Measurements from ENCODE around the gene DNAJC5.
A peak's percentile ranks its signal among the peaks of the same experiment; 100 is the strongest.
"Not testable (repeated sequence)": the region's sequence is repeated elsewhere in the genome, so short reads cannot be mapped to it uniquely, and the experiment has no call there.

The DNAJC5 gene

GRCh38 chr20:63861981-63862901 is 32.7 kb upstream of the DNAJC5 start:
- no peak for DNase-seq

- no peak for DNase-seq
These were observed 31.7 kb upstream of the DNAJC5 start for GRCh38 chr20:63863021-63863797.

- peak; percentile 71 for DNase-seq
These were observed 31.0 kb upstream of the DNAJC5 start for GRCh38 chr20:63863798-63864544.

- no peak for DNase-seq
These were observed 30.4 kb upstream of the DNAJC5 start for GRCh38 chr20:63864545-63864977.

GRCh38 chr20:63864978-63865640 is 29.8 kb upstream of the DNAJC5 start, which contains the start of gene TPD52L2:
TSS of gene TPD52L2 (plus strand) at chr20:63865270. CDS start at chr20:63865366, 96 bp downstream.
- DNase-seq, result peak; percentile 99

- DNase-seq, result not testable (repeated sequence)
These were observed 27.9 kb upstream of the DNAJC5 start for GRCh38 chr20:63867042-63867441.

GRCh38 chr20:63868264-63868663 is 26.7 kb upstream of the DNAJC5 start:
- no peak for DNase-seq

- no peak for DNase-seq
These were observed 21.4 kb upstream of the DNAJC5 start for GRCh38 chr20:63873477-63873971.

- DNase-seq, result not testable (repeated sequence)
These were observed 20.7 kb upstream of the DNAJC5 start for GRCh38 chr20:63874241-63874640.

GRCh38 chr20:63876489-63877036 is 18.4 kb upstream of the DNAJC5 start:
- no peak for DNase-seq

GRCh38 chr20:63877755-63878470 is 17.0 kb upstream of the DNAJC5 start:
- DNase-seq, result no peak

GRCh38 chr20:63878899-63879663 is 15.8 kb upstream of the DNAJC5 start:
- no peak for DNase-seq

GRCh38 chr20:63880901-63881300 is 14.0 kb upstream of the DNAJC5 start:
- not testable (repeated sequence) for DNase-seq

- no peak for DNase-seq
These were observed 13.3 kb upstream of the DNAJC5 start for GRCh38 chr20:63881451-63882226.

GRCh38 chr20:63882257-63883200 is 12.4 kb upstream of the DNAJC5 start:
- no peak for DNase-seq

GRCh38 chr20:63883201-63883593 is 11.7 kb upstream of the DNAJC5 start:
- DNase-seq, result no peak

- no peak for DNase-seq
These were observed 10.2 kb upstream of the DNAJC5 start for GRCh38 chr20:63884506-63885263.
